ENCODE results near the gene MMP23B. TPM values are rescaled to one million over a fixed set of nuclear protein-coding genes. Genes with fewer than 3 reads are reported as not detected.
"Not testable (repeated sequence)": the region's sequence is repeated elsewhere in the genome, so short reads cannot be mapped to it uniquely, and the experiment has no call there.

The MMP23B gene
- total RNA-seq, 1 donor from 2014 or later = 4.7 TPM

- Histone ChIP-seq H3K79me2 (ENCODE audit: low read depth) (no peaks in the 10 kb centered on the region), H4K20me1 (ENCODE audit: low read depth) (peaks cover 14% of the 10 kb centered on the region), H3K4me3 (peak overlapping the region; percentile 45), H3K27ac (no peak overlapping the region), H2AFZ (replicated peaks) (no peak overlapping the region), H3K27me3 (peaks cover 38% of the 10 kb centered on the region), H3K4me1 (peaks cover 4% of the 10 kb centered on the region), H3K4me2 (peak overlapping the region; percentile 80), H3K9me3 (ENCODE audit: low read depth) (no peaks in the 10 kb centered on the region), H3F3A (ENCODE audit: low read depth) (peaks cover 4% of the 10 kb centered on the region), H3K36me3 (no peaks in the 10 kb centered on the region), H3K9ac (no peak overlapping the region)
- DNase-seq (ENCODE audit: low spot score) = peak; percentile 59
- Mint-ChIP-seq H3K4me1 (peaks cover 2% of the 10 kb centered on the region), H3K27ac (no peak overlapping the region), H3K9me3 (no peaks in the 10 kb centered on the region), H3K27me3 (ENCODE audit: insufficient read depth, low read depth) (peaks cover 6% of the 10 kb centered on the region), H3K4me3 (peak overlapping the region; percentile 33), H3K36me3 (no peaks in the 10 kb centered on the region)
- TF ChIP-seq, protein P1, sequence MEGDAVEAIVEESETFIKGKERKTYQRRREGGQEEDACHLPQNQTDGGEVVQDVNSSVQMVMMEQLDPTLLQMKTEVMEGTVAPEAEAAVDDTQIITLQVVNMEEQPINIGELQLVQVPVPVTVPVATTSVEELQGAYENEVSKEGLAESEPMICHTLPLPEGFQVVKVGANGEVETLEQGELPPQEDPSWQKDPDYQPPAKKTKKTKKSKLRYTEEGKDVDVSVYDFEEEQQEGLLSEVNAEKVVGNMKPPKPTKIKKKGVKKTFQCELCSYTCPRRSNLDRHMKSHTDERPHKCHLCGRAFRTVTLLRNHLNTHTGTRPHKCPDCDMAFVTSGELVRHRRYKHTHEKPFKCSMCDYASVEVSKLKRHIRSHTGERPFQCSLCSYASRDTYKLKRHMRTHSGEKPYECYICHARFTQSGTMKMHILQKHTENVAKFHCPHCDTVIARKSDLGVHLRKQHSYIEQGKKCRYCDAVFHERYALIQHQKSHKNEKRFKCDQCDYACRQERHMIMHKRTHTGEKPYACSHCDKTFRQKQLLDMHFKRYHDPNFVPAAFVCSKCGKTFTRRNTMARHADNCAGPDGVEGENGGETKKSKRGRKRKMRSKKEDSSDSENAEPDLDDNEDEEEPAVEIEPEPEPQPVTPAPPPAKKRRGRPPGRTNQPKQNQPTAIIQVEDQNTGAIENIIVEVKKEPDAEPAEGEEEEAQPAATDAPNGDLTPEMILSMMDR (IDR thresholded peaks at IDR 0.05) = no peak
- TF ChIP-seq EZH2phosphoT487 (IDR thresholded peaks at IDR 0.05) (peak; percentile 44), EZH2 (IDR thresholded peaks at IDR 0.05) (peak; percentile 78)
Observed at GRCh38 chr1:1630965-1631781, 800 bp upstream of the MMP23B start.

GRCh38 chr1:1633409-1633808, 1.4 kb downstream of the MMP23B start:
- not testable (repeated sequence) for H3K36me3 Mint-ChIP-seq; H3K9me3 Mint-ChIP-seq; H3K27ac Mint-ChIP-seq; H2AFZ ChIP-seq (replicated peaks); H3K36me3 ChIP-seq; H3K79me2 ChIP-seq (ENCODE audit: low read depth); H3K4me3 Mint-ChIP-seq; H3K27ac ChIP-seq; H3F3A ChIP-seq (ENCODE audit: low read depth); H3K4me1 ChIP-seq; DNase-seq (ENCODE audit: low spot score); H3K9ac ChIP-seq; H3K9me3 ChIP-seq (ENCODE audit: low read depth); H3K4me1 Mint-ChIP-seq; H3K4me2 ChIP-seq; H3K4me3 ChIP-seq; H3K27me3 Mint-ChIP-seq (ENCODE audit: insufficient read depth, low read depth)
- Histone ChIP-seq H3K27me3 (peaks cover 38% of the 10 kb centered on the region), H4K20me1 (ENCODE audit: low read depth) (peaks cover 14% of the 10 kb centered on the region)

DNA sequence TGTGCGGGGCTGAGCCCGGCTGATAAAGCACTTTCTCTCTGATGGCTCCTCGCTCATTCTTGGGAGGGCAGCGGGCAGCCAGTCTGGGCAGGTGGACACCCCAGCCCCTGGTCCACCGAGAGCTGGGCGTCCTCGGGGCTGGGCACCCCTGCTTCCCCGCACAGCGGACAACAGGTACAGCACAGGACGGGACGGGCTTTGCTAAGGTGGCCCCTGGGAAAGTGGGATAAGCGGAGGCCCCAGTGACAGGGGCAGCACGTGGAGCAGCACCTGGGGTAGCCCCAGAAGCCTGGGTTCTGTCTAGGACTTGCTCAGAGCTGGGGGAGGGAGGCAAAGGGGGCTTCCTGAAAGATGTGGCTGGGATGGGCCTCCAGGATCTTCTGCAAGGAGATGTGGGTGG, 2.6 kb downstream of the MMP23B start:
- H3K4me3 ChIP-seq; H3K27ac ChIP-seq; H3K9me3 ChIP-seq (ENCODE audit: low read depth); H3K36me3 ChIP-seq; H3K9me3 Mint-ChIP-seq; H3K27me3 Mint-ChIP-seq (ENCODE audit: insufficient read depth, low read depth); H3K79me2 ChIP-seq (ENCODE audit: low read depth); H3K27ac Mint-ChIP-seq; DNase-seq (ENCODE audit: low spot score); H3K9ac ChIP-seq; H3K4me1 Mint-ChIP-seq; H3K4me2 ChIP-seq; H3K36me3 Mint-ChIP-seq; H3K4me1 ChIP-seq; H2AFZ ChIP-seq (replicated peaks); H3K4me3 Mint-ChIP-seq; H3F3A ChIP-seq (ENCODE audit: low read depth): not testable (repeated sequence)
- H3K27me3 ChIP-seq = peaks cover 28% of the 10 kb centered on the region
- H4K20me1 ChIP-seq (ENCODE audit: low read depth) = peaks cover 14% of the 10 kb centered on the region

- H3K79me2 ChIP-seq (ENCODE audit: low read depth); H3K4me3 ChIP-seq; H3K27me3 Mint-ChIP-seq (ENCODE audit: insufficient read depth, low read depth); H3K36me3 ChIP-seq; H3K27ac ChIP-seq; H3K4me3 Mint-ChIP-seq; H4K20me1 ChIP-seq (ENCODE audit: low read depth); H2AFZ ChIP-seq (replicated peaks); H3K27ac Mint-ChIP-seq; DNase-seq (ENCODE audit: low spot score); H3K4me1 Mint-ChIP-seq; H3K4me1 ChIP-seq; H3K27me3 ChIP-seq; H3K4me2 ChIP-seq; H3K36me3 Mint-ChIP-seq; H3K9me3 Mint-ChIP-seq; H3K9me3 ChIP-seq (ENCODE audit: low read depth); H3K9ac ChIP-seq; H3F3A ChIP-seq (ENCODE audit: low read depth): not testable (repeated sequence)
Observed at GRCh38 chr1:1636621-1637478, 4.9 kb downstream of the MMP23B start.

DNA sequence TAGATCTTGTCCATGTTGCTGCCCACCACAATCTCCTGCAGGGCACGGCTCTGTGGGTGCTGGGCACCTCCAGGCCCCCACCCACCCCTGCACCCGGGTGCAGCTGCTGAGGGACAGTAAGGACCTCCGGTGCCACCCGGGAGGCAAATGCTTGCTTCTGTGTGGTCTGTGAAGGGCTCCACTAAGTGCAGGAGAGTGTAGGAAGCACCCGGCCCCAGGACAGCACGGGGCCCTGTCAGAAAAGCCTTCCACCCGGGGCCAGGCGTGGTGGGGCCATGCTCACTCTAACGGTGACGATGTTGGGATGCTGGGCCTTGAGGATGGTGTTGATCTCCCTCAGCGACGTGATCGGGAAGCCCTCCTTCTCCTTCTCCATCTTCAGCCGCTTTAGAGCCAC, 5.5 kb downstream of the MMP23B start:
- not testable (repeated sequence) for H4K20me1 ChIP-seq (ENCODE audit: low read depth); DNase-seq (ENCODE audit: low spot score); H3K4me3 Mint-ChIP-seq

GRCh38 chr1:1638528-1638927, 6.6 kb downstream of the MMP23B start:
- H3K27ac Mint-ChIP-seq; H3K9ac ChIP-seq; H3K9me3 Mint-ChIP-seq; H3K27me3 ChIP-seq; H3K4me3 Mint-ChIP-seq; DNase-seq (ENCODE audit: low spot score); H3K27ac ChIP-seq; H4K20me1 ChIP-seq (ENCODE audit: low read depth); H3K79me2 ChIP-seq (ENCODE audit: low read depth); H3K9me3 ChIP-seq (ENCODE audit: low read depth); H3K4me2 ChIP-seq; H3K27me3 Mint-ChIP-seq (ENCODE audit: insufficient read depth, low read depth); H3K4me1 Mint-ChIP-seq; H3K4me1 ChIP-seq; H2AFZ ChIP-seq (replicated peaks); H3K36me3 Mint-ChIP-seq; H3K36me3 ChIP-seq; H3K4me3 ChIP-seq; H3F3A ChIP-seq (ENCODE audit: low read depth): not testable (repeated sequence)

More for the DNA sequence above, 5.5 kb downstream of the MMP23B start:
- H3K27ac Mint-ChIP-seq; H3K27me3 ChIP-seq; H3K4me2 ChIP-seq; H3K27me3 Mint-ChIP-seq (ENCODE audit: insufficient read depth, low read depth); H3K9me3 ChIP-seq (ENCODE audit: low read depth); H2AFZ ChIP-seq (replicated peaks); H3F3A ChIP-seq (ENCODE audit: low read depth); H3K36me3 ChIP-seq; H3K79me2 ChIP-seq (ENCODE audit: low read depth); H3K9ac ChIP-seq; H3K27ac ChIP-seq; H3K4me1 Mint-ChIP-seq; H3K4me1 ChIP-seq; H3K9me3 Mint-ChIP-seq; H3K4me3 ChIP-seq; H3K36me3 Mint-ChIP-seq: not testable (repeated sequence)

DNA sequence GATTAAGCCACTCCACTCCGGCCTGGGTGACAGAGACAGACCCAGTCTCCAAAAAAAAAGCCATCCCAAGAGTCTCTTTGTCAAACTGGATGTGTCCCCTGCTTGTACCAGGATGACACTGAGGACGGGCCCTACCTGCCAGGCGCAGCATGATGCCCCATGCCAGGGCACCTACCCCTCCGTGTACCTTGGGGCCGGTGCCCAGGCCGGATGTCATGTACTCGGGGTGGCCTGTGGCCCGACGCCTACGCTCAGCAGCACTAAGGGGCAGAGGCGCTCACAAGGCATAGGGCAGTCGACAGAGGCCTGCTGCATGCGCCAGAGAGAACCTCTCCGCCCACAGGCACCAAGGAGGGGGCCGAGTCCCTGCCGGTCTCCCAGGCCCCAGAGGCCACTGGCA, 7.4 kb downstream of the MMP23B start:
- not testable (repeated sequence) for H3F3A ChIP-seq (ENCODE audit: low read depth); H3K27ac ChIP-seq; DNase-seq (ENCODE audit: low spot score); H3K4me3 Mint-ChIP-seq; H3K27me3 Mint-ChIP-seq (ENCODE audit: insufficient read depth, low read depth); H3K36me3 ChIP-seq; H3K27me3 ChIP-seq; H3K9me3 Mint-ChIP-seq; H3K79me2 ChIP-seq (ENCODE audit: low read depth); H3K4me2 ChIP-seq; H3K4me1 Mint-ChIP-seq; H3K4me1 ChIP-seq; H2AFZ ChIP-seq (replicated peaks); H3K9ac ChIP-seq; H3K27ac Mint-ChIP-seq; H3K4me3 ChIP-seq; H3K9me3 ChIP-seq (ENCODE audit: low read depth); H3K36me3 Mint-ChIP-seq; H4K20me1 ChIP-seq (ENCODE audit: low read depth)
